ENCODE results near the gene DNAJC30. TPM values are rescaled to one million over a fixed set of nuclear protein-coding genes. Genes with fewer than 3 reads are reported as not detected.

Gene DNAJC30
- total and polyA plus RNA-seq, 2 of the 8 experiments (the other 6 are each of a cell fraction or from before 2014, with no cell fraction given), result 6.1 to 6.3 TPM

- no peak for TF ChIP-seq MAX (IDR thresholded peaks at IDR 0.05)
- no peak for TF ChIP-seq EP300 (IDR thresholded peaks at IDR 0.05; ENCODE audit: borderline replicate concordance in 1 of 2, low read depth in 2 of 2, low read length in 2 of 2)
- Histone ChIP-seq H2BK12ac (ENCODE audit: low read depth, low read length) (no peak overlapping the region), H3K23ac (ENCODE audit: insufficient read length) (no peak overlapping the region), H3K23me2 (ENCODE audit: low read depth, low read length) (peaks cover 6% of the 10 kb centered on the region; the same call in 1 of the 2 replicates), H2AK5ac (ENCODE audit: low read depth, low read length) (no peak overlapping the region), H3K4me1 (replicated peaks in 1 of 4; ENCODE audit: control insufficient read depth in 3 of 4, insufficient read depth in 4 of 4, low read length in 3 of 4) (no peaks in the 10 kb centered on the region; a peak in 1 of 7 replicates), H3K79me1 (ENCODE audit: low read depth, low read length) (0 out of 2 replicates have a peak, but pooled peaks cover 5% of the 10 kb centered on the region), H3K4me3 (ENCODE audit: extremely low read depth in 1 of 4, insufficient read depth in 2 of 4, low read depth in 3 of 4, low read length in 4 of 4) (no peak overlapping the region), H4K8ac (ENCODE audit: extremely low read depth, insufficient read depth, low read length) (no peak overlapping the region), H2BK5ac (ENCODE audit: low read depth, low read length) (no peak overlapping the region), H3K4me2 (ENCODE audit: insufficient read depth in 1 of 2, low read depth in 2 of 2, low read length in 2 of 2) (no peak overlapping the region), H3K79me2 (ENCODE audit: control insufficient read depth in 1 of 2, insufficient read depth in 2 of 2, low read length in 2 of 2) (no peaks in the 10 kb centered on the region), H4K91ac (replicated peaks; ENCODE audit: insufficient read length, low read length) (no peak overlapping the region), H4K20me1 (replicated peaks in 1 of 2; ENCODE audit: control insufficient read depth in 1 of 2, insufficient read depth in 2 of 2, low read length in 2 of 2) (peaks cover 3 to 7% of the 10 kb centered on the region in 2 experiments), H3K36me3 (ENCODE audit: control insufficient read depth in 2 of 4, insufficient read depth in 4 of 4, low read length in 3 of 4) (no peaks in the 10 kb centered on the region), H3K56ac (replicated peaks; ENCODE audit: insufficient read length, low read depth, low read length) (no peak overlapping the region), H2BK15ac (ENCODE audit: low read length) (no peak overlapping the region), H2BK120ac (replicated peaks; ENCODE audit: low read depth, low read length) (no peak overlapping the region), H3K9ac (replicated peaks in 1 of 4; ENCODE audit: extremely low read depth in 1 of 4, low read depth in 3 of 4, low read length in 3 of 4) (no peak overlapping the region), H2AFZ (ENCODE audit: low read length) (no peak overlapping the region), H3K18ac (ENCODE audit: extremely low read depth, low read length) (no peak overlapping the region), H2BK20ac (ENCODE audit: low read length) (no peak overlapping the region), H3K4ac (replicated peaks; ENCODE audit: insufficient read length, low read depth, low read length) (no peak overlapping the region), H3K27ac (ENCODE audit: low read depth, low read length) (no peak overlapping the region), H3K27me3 (replicated peaks in 1 of 4; ENCODE audit: control insufficient read depth in 3 of 4, extremely low read depth in 1 of 4, insufficient read depth in 3 of 4, low read length in 3 of 4) (peaks cover 0 to 18% (median 13%) of the 10 kb centered on the region in 4 experiments; a peak in 5 of 7 replicates), H3K14ac (ENCODE audit: insufficient read length) (no peak overlapping the region), H4K5ac (ENCODE audit: insufficient read length, low read depth, low read length) (no peak overlapping the region), H3K9me3 (ENCODE audit: insufficient read depth in 2 of 2, low read depth in 1 of 2, low read length in 1 of 2) (no peaks in the 10 kb centered on the region)
- CTCF ChIA-PET (ENCODE audit: partially characterized antibody), result interaction anchor here (0.6 to 4.6 kb wide), 5 partner anchors 8 to 115 kb away, joined by 3 to 45 read pairs (median 4); no protein-coding TSS in a partner anchor
- POLR2A ChIA-PET (ENCODE audit: partially characterized antibody), result no interaction called here
- WGBS, 2 experiments (ENCODE audit: extremely low coverage in 1 of 2, insufficient coverage in 1 of 2, insufficient read length in 1 of 2, insufficient replicate concordance in 2 of 2, low coverage in 1 of 2, low lambda C conversion rate in 2 of 2, missing lambda C conversion rate in 1 of 2), result 61% methylated on average over 5 of the region's 6 CpGs; no CpG with 5 or more reads in 1 of the 2 experiments
- DNase-seq (ENCODE audit: low read depth in 1 of 2, low spot score in 2 of 2), result no peak
- FAIRE-seq, result no peak
These were observed 39.5 kb upstream of the DNAJC30 start for GRCh38 chr7:73722785-73723184.
